Measurements from ENCODE around the gene ARID1B.

GRCh38 chr6:157139054-157139708, 362.0 kb downstream of the ARID1B start:
- TF ChIP-seq EZH2 (IDR thresholded peaks at IDR 0.05; ENCODE audit: borderline replicate concordance), result no peak
- TF ChIP-seq, protein P1, sequence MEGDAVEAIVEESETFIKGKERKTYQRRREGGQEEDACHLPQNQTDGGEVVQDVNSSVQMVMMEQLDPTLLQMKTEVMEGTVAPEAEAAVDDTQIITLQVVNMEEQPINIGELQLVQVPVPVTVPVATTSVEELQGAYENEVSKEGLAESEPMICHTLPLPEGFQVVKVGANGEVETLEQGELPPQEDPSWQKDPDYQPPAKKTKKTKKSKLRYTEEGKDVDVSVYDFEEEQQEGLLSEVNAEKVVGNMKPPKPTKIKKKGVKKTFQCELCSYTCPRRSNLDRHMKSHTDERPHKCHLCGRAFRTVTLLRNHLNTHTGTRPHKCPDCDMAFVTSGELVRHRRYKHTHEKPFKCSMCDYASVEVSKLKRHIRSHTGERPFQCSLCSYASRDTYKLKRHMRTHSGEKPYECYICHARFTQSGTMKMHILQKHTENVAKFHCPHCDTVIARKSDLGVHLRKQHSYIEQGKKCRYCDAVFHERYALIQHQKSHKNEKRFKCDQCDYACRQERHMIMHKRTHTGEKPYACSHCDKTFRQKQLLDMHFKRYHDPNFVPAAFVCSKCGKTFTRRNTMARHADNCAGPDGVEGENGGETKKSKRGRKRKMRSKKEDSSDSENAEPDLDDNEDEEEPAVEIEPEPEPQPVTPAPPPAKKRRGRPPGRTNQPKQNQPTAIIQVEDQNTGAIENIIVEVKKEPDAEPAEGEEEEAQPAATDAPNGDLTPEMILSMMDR (IDR thresholded peaks at IDR 0.05; ENCODE audit: poor library complexity), result no peak
- no peak for TF ChIP-seq EZH2phosphoT487 (IDR thresholded peaks at IDR 0.05; ENCODE audit: low read depth, severe bottlenecking, unreplicated experiment)
